Neural cell (in vitro differentiated cells): ENCODE data around the gene EMILIN3.

Experiments
- EZH2 ChIP-seq: fragments of 200-600, 300-800 bp; shearing (Covaris generic), sonication (generic); IDR thresholded peaks from 2 replicates; pipeline ENCODE4 v1.6.1; 2014; ENCODE audit warnings: antibody characterized with exemption, low read length, borderline replicate concordance, mild to moderate bottlenecking; ENCODE audit not compliant: insufficient read depth, poor library complexity, severe bottlenecking
- POLR2AphosphoS5 ChIP-seq: IDR thresholded peaks from 2 replicates; pipeline ENCODE4 v1.6.1; 2012
- TAF1 ChIP-seq: IDR thresholded peaks from 2 replicates; pipeline ENCODE4 v1.6.1; 2012; ENCODE audit warnings: low read depth
- TF ChIP-seq, protein P1 (sequence below): fragments of 450-650 bp; IDR thresholded peaks from 2 replicates; pipeline ENCODE4 v1.5.1; 2014; ENCODE audit warnings: antibody characterized with exemption, mild to moderate bottlenecking, moderate library complexity; ENCODE audit not compliant: poor library complexity, severe bottlenecking

DNA sequence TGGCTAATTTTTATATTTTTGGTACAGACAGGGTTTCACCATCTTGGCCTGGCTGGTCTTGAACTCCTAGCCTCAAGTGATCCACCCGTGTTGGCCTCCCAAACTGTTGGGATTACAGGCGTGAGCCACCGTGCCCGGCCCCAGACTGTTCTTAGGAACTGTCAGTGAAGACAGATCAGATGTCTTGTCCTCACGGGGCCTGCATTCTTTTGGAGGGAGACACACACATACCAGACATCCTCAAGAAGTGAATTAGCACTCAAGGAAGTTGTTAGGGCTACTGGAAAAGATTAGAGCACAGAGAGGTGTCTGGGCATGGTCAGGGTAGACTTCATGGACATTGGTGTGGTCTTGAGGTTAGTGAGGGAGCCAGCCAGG, 36.3 kb downstream of the EMILIN3 start:
- TF ChIP-seq POLR2AphosphoS5 (no peak), TAF1 (no peak), EZH2 (no peak)
- TF ChIP-seq, protein P1, sequence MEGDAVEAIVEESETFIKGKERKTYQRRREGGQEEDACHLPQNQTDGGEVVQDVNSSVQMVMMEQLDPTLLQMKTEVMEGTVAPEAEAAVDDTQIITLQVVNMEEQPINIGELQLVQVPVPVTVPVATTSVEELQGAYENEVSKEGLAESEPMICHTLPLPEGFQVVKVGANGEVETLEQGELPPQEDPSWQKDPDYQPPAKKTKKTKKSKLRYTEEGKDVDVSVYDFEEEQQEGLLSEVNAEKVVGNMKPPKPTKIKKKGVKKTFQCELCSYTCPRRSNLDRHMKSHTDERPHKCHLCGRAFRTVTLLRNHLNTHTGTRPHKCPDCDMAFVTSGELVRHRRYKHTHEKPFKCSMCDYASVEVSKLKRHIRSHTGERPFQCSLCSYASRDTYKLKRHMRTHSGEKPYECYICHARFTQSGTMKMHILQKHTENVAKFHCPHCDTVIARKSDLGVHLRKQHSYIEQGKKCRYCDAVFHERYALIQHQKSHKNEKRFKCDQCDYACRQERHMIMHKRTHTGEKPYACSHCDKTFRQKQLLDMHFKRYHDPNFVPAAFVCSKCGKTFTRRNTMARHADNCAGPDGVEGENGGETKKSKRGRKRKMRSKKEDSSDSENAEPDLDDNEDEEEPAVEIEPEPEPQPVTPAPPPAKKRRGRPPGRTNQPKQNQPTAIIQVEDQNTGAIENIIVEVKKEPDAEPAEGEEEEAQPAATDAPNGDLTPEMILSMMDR = no peak
